WERI-Rb-1 (cell line): ENCODE results near the gene NKX1-1.
"Not testable (repeated sequence)": the region's sequence is repeated elsewhere in the genome, so short reads cannot be mapped to it uniquely, and the experiment has no call there.

Experiments used
- DNase-seq: peaks from one replicate; pipeline ENCODE4 v3.0.0-alpha.2; 2020
- H3K27ac ChIP-seq: fragments of 250-450 bp; sonication (Bioruptor Pico); 2 replicates; pipeline ENCODE4 v1.5.1; 2020; ENCODE audit warnings: mild to moderate bottlenecking, moderate library complexity
- H3K27me3 ChIP-seq: fragments of 250-450 bp; sonication (Bioruptor Pico); 2 replicates; pipeline ENCODE4 v1.5.1; 2021; ENCODE audit warnings: mild to moderate bottlenecking, low read depth, moderate library complexity; ENCODE audit not compliant: insufficient read depth, severe bottlenecking
- H3K36me3 ChIP-seq: fragments of 250-450 bp; sonication (Bioruptor Pico); 2 replicates; pipeline ENCODE4 v1.5.1; 2020; ENCODE audit warnings: mild to moderate bottlenecking, moderate library complexity
- H3K4me3 ChIP-seq: 2 replicates; pipeline ENCODE4 v1.5.1; 2011; ENCODE audit warnings: low read depth, mild to moderate bottlenecking, control low read depth, low read length
- H3K9me3 ChIP-seq: fragments of 250-450 bp; sonication (Bioruptor Pico); 2 replicates; pipeline ENCODE4 v1.5.1; 2021; ENCODE audit warnings: mild to moderate bottlenecking, moderate library complexity; ENCODE audit not compliant: severe bottlenecking
- TF ChIP-seq, protein P1 (sequence below): IDR thresholded peaks from 2 replicates; pipeline ENCODE4 v1.5.1; 2011; ENCODE audit warnings: low read depth, mild to moderate bottlenecking, control low read depth, inconsistent platforms, low read length

The NKX1-1 gene

DNA sequence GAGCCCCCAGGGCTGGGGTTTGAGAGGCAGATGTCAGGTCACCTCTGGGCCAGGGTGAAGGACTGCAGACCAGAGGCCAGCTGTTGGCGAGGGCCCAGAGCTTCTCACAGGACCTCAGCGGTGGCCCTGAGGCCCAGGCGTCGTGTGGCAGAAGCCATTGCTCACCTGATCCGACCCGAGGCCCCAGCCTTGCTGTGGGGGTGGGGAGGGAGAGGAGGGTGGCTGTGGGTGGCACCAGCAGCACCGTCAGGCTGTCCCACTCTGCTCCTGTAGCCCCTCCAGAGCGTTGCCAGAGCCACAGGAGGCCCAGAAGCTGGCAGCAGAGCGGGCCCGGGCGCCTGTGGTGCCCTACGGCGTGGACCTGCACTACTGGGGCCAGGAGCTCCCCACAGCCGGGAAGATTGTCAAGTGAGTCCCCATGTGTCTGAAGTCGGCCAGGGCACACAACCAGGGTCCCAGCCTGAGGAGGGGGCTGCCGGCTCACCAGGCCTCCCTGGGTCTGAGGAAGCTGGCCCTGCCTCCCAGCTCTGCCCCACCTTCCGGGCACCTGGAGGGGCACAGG, 30.4 kb downstream of the NKX1-1 start:
- TF ChIP-seq, protein P1, sequence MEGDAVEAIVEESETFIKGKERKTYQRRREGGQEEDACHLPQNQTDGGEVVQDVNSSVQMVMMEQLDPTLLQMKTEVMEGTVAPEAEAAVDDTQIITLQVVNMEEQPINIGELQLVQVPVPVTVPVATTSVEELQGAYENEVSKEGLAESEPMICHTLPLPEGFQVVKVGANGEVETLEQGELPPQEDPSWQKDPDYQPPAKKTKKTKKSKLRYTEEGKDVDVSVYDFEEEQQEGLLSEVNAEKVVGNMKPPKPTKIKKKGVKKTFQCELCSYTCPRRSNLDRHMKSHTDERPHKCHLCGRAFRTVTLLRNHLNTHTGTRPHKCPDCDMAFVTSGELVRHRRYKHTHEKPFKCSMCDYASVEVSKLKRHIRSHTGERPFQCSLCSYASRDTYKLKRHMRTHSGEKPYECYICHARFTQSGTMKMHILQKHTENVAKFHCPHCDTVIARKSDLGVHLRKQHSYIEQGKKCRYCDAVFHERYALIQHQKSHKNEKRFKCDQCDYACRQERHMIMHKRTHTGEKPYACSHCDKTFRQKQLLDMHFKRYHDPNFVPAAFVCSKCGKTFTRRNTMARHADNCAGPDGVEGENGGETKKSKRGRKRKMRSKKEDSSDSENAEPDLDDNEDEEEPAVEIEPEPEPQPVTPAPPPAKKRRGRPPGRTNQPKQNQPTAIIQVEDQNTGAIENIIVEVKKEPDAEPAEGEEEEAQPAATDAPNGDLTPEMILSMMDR = no peak
- H3K27me3 ChIP-seq = no peaks in the 10 kb centered on the region
- peaks cover 3% of the 10 kb centered on the region for H3K36me3 ChIP-seq
- peak; percentile 6 for DNase-seq
- H3K27ac ChIP-seq = no peak overlapping the region
- no peak overlapping the region for H3K4me3 ChIP-seq
- peaks cover 5% of the 10 kb centered on the region for H3K9me3 ChIP-seq

DNA sequence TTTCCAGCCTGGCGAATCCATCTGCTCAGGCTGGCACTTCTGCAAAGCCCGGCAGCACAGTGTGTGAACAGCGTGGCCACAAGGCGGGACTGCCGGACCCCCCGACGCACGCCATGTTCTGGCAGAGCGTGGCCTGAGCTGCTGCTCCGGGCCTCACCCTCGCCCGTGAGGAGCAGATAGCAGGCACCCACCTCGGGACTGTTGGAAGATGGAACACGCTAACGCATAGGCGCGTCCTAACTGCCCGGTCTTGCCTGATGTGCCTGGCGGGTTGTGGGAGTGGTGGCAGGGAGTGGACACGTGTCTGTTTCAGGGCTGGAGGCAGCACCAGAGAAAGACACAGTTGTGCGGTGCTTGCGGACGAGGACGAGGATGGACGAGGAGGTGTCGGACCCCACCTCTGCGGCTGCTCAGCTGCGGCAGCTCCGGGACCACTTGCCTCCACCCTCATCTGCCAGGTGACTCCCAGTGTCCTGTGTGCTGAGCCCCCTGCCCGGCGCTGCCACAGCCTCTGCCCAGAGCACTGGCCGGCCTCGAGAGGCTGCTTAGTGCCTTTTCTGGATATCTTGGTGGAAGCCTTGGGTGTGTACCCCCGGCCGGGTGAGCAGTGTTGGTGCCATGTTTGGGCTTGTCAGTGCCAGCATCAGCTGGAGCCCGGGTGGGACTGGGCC, 31.1 kb downstream of the NKX1-1 start:
- Histone ChIP-seq H3K9me3 (peaks cover 5% of the 10 kb centered on the region), H3K27ac (no peak overlapping the region), H3K36me3 (peaks cover 3% of the 10 kb centered on the region), H3K4me3 (no peak overlapping the region), H3K27me3 (no peaks in the 10 kb centered on the region)
- TF ChIP-seq, protein P1 = no peak
- peak; percentile 7 for DNase-seq

DNA sequence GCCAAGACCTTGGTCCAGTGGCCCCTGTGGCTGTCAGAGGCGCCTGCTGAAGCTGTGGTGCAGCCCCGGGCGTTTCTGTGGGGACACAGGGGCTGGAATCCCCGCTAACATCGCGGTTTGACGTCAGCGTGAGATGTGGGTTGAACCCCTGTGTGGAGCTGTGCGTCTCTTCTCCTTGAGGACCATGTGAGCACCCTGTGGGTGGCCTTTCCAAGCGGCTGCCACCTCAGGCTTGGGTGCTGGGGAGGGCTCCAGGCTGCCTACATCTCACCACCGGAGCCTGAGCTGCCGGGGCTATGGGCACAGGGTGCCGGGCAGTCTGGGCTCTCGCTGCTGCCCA, 31.6 kb downstream of the NKX1-1 start:
- H3K27ac ChIP-seq = no peak overlapping the region
- peaks cover 5% of the 10 kb centered on the region for H3K9me3 ChIP-seq
- TF ChIP-seq, protein P1 = no peak
- no peak overlapping the region for H3K4me3 ChIP-seq
- H3K36me3 ChIP-seq = peaks cover 3% of the 10 kb centered on the region
- no peaks in the 10 kb centered on the region for H3K27me3 ChIP-seq
- DNase-seq = peak; percentile 4

DNA sequence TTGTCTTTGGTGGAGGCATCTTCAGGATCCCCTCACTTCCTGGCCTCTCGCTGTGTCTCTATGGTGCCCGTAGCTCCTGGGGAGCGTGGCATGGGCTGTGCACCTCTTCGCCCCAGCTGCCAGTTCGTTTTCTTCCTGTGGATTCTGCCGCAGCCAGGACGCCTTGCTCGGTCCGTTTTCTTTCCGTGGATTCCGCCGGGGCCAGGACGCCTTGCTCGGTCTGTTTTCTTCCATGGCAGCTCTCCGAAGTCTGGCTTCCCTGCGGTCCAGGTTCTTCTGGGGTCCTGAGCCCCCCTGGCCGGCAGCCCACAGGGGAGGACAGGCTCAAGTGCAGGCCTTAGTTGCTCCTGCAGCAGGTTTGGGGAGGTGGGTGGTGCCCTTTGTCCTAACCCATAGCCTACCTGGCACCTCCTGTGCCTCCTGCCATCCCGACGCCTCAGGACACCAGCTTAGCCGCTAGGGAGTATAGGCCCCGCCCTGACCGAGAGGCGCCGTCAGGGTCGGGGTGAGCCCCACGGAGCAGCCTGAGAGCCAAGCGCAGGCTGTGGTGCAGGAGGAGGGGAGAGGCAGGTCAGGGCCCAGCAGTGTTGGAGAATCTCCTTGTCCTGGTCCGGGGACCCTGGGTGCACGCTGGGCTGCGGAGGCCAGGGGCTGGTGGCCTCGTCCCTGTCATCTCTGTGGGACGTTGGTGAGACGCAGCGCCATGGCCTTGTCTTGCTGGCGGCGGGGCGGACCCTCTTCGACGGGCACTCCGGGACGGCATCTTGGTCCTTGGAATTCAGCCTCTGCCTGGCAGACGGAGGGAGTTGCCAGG, 32.1 kb downstream of the NKX1-1 start:
- TF ChIP-seq, protein P1 = no peak
- Histone ChIP-seq H3K27me3 (no peaks in the 10 kb centered on the region), H3K9me3 (peaks cover 5% of the 10 kb centered on the region), H3K36me3 (peaks cover 3% of the 10 kb centered on the region), H3K4me3 (no peak overlapping the region), H3K27ac (no peak overlapping the region)
- DNase-seq = peak; percentile 5

DNA sequence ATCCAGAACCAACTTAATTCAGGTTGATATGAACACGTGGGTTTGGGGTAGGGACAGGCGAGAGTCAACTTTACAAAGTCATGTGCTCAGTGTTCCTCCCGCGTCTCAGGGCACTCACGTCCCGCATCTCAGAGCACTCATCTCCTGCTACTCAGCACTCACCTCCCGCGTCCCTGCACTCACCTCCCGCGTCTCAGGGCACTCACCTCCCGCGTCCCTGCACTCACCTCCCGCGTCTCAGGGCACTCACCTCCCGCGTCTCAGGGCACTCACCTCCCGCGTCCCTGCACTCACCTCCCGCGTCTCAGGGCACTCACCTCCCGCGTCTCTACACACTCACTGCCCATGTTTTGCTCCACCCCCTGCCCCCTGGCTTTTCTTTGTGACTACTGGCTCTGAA, 33.7 kb downstream of the NKX1-1 start:
- not testable (repeated sequence) for H3K4me3 ChIP-seq, DNase-seq, H3K27me3 ChIP-seq, H3K36me3 ChIP-seq, H3K27ac ChIP-seq, H3K9me3 ChIP-seq
